ENCODE data around the gene CLDN1. TPM values are rescaled to one million over a fixed set of nuclear protein-coding genes. Genes with fewer than 3 reads are reported as not detected.

CLDN1 gene
- total RNA-seq, 1 experiment from 2014 or later = 0.42 TPM

DNA sequence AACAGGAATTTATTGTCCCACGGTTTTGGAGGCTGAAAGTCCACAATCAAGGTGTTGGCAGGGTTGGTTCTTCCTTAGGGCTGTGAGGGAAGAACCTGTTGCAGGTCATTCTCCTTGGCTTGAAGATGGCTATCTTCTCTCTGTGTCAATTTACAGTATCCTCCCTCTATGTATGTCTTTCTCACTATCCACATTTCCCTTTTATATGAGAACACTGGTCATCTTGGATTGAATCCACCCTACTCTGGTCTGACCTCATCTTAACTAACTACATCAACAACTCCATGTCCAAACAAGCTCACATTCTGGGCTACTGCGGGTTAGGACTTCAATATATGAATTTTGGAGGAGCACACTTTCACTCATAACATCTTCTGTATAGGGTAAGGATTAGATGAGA, 61.9 kb downstream of the CLDN1 start:
- H3K36me3 ChIP-seq = no peaks in the 10 kb centered on the region
- no peak overlapping the region for H3K27ac ChIP-seq
- H3K27me3 ChIP-seq = no peaks in the 10 kb centered on the region
- DNase-seq = no peak
- H3K4me1 ChIP-seq = peaks cover 35% of the 10 kb centered on the region
- H3K9me3 ChIP-seq (replicated peaks) = no peaks in the 10 kb centered on the region
- no peak overlapping the region for H3K4me3 ChIP-seq

DNA sequence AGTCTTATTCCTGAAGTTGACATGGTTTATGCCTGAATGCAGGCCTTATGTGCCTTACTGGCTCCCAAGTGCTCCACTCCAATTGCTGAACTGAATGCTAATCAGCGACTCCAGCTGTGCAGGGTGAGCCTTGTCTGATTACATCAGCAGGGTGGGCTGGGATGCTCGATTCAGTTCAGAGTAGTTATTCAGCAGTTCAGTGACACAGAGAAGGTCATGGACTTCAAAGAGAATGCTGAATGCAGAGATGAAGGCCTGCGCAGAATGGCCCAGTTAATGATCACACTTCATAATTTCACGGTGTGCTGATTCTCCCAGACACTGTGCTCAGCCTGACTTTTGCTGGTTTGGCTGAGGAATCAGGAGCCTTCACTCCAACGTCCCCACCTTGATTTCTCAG, 63.6 kb downstream of the CLDN1 start:
- no peaks in the 10 kb centered on the region for H3K27me3 ChIP-seq
- H3K27ac ChIP-seq = peak overlapping the region; percentile 49
- no peaks in the 10 kb centered on the region for H3K36me3 ChIP-seq
- peak; percentile 73 to 84 for DNase-seq
- no peak overlapping the region for H3K4me3 ChIP-seq
- H3K9me3 ChIP-seq (replicated peaks) = no peaks in the 10 kb centered on the region
- peaks cover 35% of the 10 kb centered on the region for H3K4me1 ChIP-seq

Other genes starting within 250 kb of the CLDN1 start
- 31.5 and 36.5 TPM in 2 replicates for gene P3H2, start 201.5 kb downstream of the CLDN1 start, total RNA-seq (2014; rRNA removed; shearing (Covaris generic))
- not detected in 2 replicates for gene CLDN16, start 65.7 kb upstream of the CLDN1 start, total RNA-seq (2014; rRNA removed; shearing (Covaris generic))
- not detected in 2 replicates for gene TMEM207, start 127.5 kb upstream of the CLDN1 start, total RNA-seq (2014; rRNA removed; shearing (Covaris generic))
- gene IL1RAP, start 191.6 kb upstream of the CLDN1 start, total RNA-seq (2014; rRNA removed; shearing (Covaris generic)) = 5.8 and 6.8 TPM in 2 replicates